Measurements from ENCODE around the gene HCFC1. TPM values are rescaled to one million over a fixed set of nuclear protein-coding genes. Genes with fewer than 3 reads are reported as not detected.

Gene HCFC1
- total RNA-seq, 4 donors from 2014 or later = 32.6 to 51.6 (median 40.9) TPM

GRCh38 chrX:153901753-153902140 lies 69.9 kb downstream of the HCFC1 start:
- no peak overlapping the region for H3K4me3 ChIP-seq (ENCODE audit: low read depth, poor library complexity, severe bottlenecking)
- WGBS, 2 donors = 57 to 61% methylated on average over 8 of the region's 8 CpGs
- DNase-seq (ENCODE audit: low spot score in 2 of 2) = no peak
- no peak for TF ChIP-seq POLR2A (IDR thresholded peaks at IDR 0.05)
- TF ChIP-seq CTCF (IDR thresholded peaks at IDR 0.05) = no peak
- intact Hi-C loops (cut with DNase I; ENCODE audit: low total_unique reads) = no loop called here

GRCh38 chrX:153900831-153901752 lies 70.5 kb downstream of the HCFC1 start:
- TF ChIP-seq CTCF (IDR thresholded peaks at IDR 0.05) (no peak), POLR2A (IDR thresholded peaks at IDR 0.05) (no peak)
- WGBS, 2 donors = 16 to 52% methylated on average over 26 of the region's 26 CpGs
- intact Hi-C loops (cut with DNase I; ENCODE audit: low total_unique reads) = no loop called here
- no peak overlapping the region for H3K4me3 ChIP-seq (ENCODE audit: low read depth, poor library complexity, severe bottlenecking)
- peak; percentile 24 to 90 for DNase-seq (ENCODE audit: low spot score in 2 of 2)

- intact Hi-C loops (cut with DNase I; ENCODE audit: low total_unique reads) = no loop called here
- TF ChIP-seq POLR2A (IDR thresholded peaks at IDR 0.05) (no peak), CTCF (IDR thresholded peaks at IDR 0.05) (no peak)
- DNase-seq (ENCODE audit: low spot score in 2 of 2) = no peak
- H3K4me3 ChIP-seq (ENCODE audit: low read depth, poor library complexity, severe bottlenecking) = no peak overlapping the region
These were observed 73.7 kb downstream of the HCFC1 start for GRCh38 chrX:153897899-153898298.

MicroRNAs within 50 kb of the gene (microRNA counts, 767-probe panel; counts per million panel counts)
- microRNA hsa-miR-718 = 0 to 358 counts per million in 2 donors

Small RNAs within 50 kb of the gene (microRNA-seq; reads per million reads assigned to microRNA genes)
- 0 reads per million in 2 donors for gene MIR3202-1 (ENCODE audit: borderline number of aligned reads in 1 of 2, borderline replicate concordance in 2 of 2)
- 0 reads per million in 2 donors for gene MIR3202-2 (ENCODE audit: borderline number of aligned reads in 1 of 2, borderline replicate concordance in 2 of 2)
- gene MIR718 (ENCODE audit: borderline number of aligned reads in 1 of 2, borderline replicate concordance in 2 of 2) = 0 reads per million in 2 donors

Other genes with a start within 250 kb of the HCFC1 start
- gene BCAP31, start 247.4 kb downstream of the HCFC1 start, total RNA-seq = 100 to 1,000 TPM; 139 to 210 (median 169) TPM
- 1 to 10 TPM; 5.0 to 9.3 (median 7.4) TPM for gene ABCD1, start 247.0 kb downstream of the HCFC1 start, total RNA-seq
- gene PLXNB3, start 207.6 kb downstream of the HCFC1 start, total RNA-seq = 10 to 100 TPM; 10.9 to 21.9 (median 12.3) TPM
- gene SRPK3, start 190.8 kb downstream of the HCFC1 start, total RNA-seq = under 1 TPM in 3 of 4 donors, not detected in 1; 0.30 to 0.79 (median 0.36) TPM
- gene IDH3G, start 177.4 kb downstream of the HCFC1 start, total RNA-seq = 10 to 100 TPM; 66.2 to 94.8 (median 76.1) TPM
- 100 to 1,000 TPM in 3 of 4 donors, 10 to 100 TPM in 1; 90.2 to 169 (median 156) TPM for gene SSR4, start 177.2 kb downstream of the HCFC1 start, total RNA-seq
- gene PDZD4, start 141.3 kb downstream of the HCFC1 start, total RNA-seq = 1 to 10 TPM; 2.2 to 6.4 (median 4.6) TPM
- 10 to 100 TPM in 2 of 4 donors, 1 to 10 TPM in 2; 3.0 to 12.9 (median 8.4) TPM for gene L1CAM, start 85.6 kb downstream of the HCFC1 start, total RNA-seq
- 1 to 10 TPM in 2 of 4 donors, under 1 TPM in 2; 0.53 to 2.6 (median 0.98) TPM for gene AVPR2, start 67.1 kb downstream of the HCFC1 start, total RNA-seq
- gene ARHGAP4, start 45.6 kb downstream of the HCFC1 start, total RNA-seq = 10 to 100 TPM in 2 of 4 donors, 1 to 10 TPM in 2; 2.7 to 14.8 (median 10.5) TPM
- 10 to 100 TPM; 32.6 to 70.9 (median 51.1) TPM for gene NAA10, start 36.8 kb downstream of the HCFC1 start, total RNA-seq
- 10 to 100 TPM in 1 of 4 donors, 1 to 10 TPM in 2, under 1 TPM in 1; 0.76 to 11.8 (median 4.2) TPM for gene RENBP, start 27.2 kb downstream of the HCFC1 start, total RNA-seq
- gene TMEM187, start 936 bp upstream of the HCFC1 start, total RNA-seq = 10 to 100 TPM; 10.1 to 21.6 (median 14.4) TPM
- 10 to 100 TPM; 57.5 to 67.4 (median 60.6) TPM for gene IRAK1, start 48.1 kb upstream of the HCFC1 start, total RNA-seq
- 10 to 100 TPM; 30.7 to 34.9 (median 33.6) TPM for gene MECP2, start 125.9 kb upstream of the HCFC1 start, total RNA-seq
- gene OPN1LW, start 172.4 kb upstream of the HCFC1 start, total RNA-seq = not detected
- not detected for gene OPN1MW, start 210.8 kb upstream of the HCFC1 start, total RNA-seq
- not detected for gene OPN1MW2, start 247.9 kb upstream of the HCFC1 start, total RNA-seq

All from lower leg skin (tissue), 4 donors.